HG03064 (cell line): ENCODE measurements around the gene WNK2.

Experiments used
- ATAC-seq: cut with Tn5 transposase; IDR thresholded peaks from one replicate; pipeline ENCODE4 v1.9.1; 2021; ENCODE audit warnings: low read depth; ENCODE audit not compliant: unreplicated experiment

WNK2 gene

DNA sequence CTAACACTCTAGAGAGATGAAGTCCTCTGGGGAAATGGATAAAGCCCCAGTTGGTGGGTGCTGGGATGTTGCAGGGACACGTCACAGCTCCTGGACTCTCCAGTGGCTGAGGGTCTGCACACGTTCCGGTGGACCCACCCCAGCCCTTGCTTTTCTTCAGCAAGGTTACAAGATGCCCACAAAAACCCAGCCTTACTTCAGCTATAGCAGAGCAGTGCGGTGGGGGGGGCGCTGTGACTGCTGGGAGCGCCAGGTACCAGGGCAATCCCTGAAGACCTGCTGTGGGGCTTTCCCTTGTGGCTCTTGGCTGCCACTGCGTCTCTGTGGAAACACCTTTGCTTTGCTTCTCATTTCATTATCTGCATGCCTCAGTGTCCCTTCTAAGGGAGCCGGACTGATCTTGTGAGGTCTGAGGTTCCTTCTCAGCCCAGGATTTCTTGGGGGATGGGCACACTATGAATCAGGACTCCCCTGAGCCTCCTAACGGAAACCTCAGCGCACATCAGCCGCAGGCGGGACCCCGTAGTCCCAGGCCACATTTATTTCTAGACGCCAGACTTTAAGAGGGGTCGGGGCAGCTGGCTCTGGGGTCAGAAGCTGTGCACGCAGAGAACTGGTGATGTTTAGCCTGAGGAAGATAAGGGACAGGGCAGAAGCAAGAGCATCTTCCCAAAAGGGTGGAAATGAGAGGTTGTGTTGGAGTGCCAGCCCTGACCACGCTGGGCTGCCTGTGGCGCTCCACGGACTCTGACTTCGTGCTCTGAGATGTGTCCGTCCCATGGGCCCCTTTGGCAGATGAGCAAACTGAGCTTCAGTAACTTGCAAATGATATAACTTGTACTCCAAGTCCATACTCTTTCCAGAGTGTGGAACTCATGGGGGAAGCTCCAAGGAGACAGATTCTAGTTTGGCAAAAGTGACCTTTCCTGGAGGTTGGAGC is 106.8 kb downstream of the WNK2 start:
- no peak for ATAC-seq

DNA sequence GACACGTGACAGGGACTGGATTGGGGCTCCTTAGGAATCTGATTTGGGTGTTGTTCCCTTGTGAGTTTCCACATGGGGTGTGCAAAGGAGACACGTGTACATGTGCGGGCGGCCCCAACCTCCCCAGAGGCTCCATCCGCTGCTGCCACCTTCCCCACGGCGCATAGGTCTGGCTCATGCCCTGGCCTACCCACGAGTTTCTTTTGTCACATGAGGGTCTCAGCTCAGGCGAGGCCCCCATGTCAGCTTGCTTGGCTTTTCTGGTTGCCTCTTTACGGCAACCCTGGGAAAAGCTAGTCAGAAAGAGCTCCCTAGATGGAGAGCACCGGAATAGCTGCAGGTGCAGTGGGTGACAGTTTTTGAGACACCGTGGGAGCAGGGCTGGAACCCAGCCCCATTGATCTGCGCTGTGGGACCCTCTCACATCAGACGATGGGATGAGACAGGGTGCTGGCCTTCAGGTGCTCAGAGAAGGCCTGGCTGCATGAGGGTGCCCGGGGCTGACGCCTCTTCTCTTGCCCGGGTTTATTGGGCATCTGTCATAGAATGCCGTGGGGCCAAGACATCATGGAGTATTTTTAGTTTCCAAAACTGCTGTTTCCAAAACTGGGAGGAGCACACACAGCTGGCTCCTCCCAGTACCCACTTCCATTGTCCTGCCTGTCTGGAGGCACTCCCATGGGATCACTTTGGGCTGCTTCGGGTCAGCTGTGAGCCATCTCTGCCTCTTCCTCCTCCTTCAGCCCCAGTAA is 107.8 kb downstream of the WNK2 start:
- ATAC-seq, result no peak

DNA sequence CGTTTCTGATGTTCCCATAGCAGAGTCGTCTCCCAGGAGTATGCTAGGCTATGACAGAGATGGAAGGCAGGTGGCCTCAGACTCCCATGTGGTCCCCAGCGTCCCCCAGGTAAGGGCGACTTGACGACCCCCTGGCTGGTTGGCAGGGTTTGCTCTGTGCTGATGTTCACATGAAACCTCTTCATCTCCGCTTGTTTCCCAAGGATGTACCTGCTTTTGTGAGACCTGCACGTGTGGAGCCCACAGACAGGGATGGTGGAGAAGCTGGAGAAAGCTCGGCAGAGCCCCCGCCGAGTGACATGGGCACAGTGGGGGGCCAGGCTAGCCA is 108.3 kb downstream of the WNK2 start:
- no peak for ATAC-seq

DNA sequence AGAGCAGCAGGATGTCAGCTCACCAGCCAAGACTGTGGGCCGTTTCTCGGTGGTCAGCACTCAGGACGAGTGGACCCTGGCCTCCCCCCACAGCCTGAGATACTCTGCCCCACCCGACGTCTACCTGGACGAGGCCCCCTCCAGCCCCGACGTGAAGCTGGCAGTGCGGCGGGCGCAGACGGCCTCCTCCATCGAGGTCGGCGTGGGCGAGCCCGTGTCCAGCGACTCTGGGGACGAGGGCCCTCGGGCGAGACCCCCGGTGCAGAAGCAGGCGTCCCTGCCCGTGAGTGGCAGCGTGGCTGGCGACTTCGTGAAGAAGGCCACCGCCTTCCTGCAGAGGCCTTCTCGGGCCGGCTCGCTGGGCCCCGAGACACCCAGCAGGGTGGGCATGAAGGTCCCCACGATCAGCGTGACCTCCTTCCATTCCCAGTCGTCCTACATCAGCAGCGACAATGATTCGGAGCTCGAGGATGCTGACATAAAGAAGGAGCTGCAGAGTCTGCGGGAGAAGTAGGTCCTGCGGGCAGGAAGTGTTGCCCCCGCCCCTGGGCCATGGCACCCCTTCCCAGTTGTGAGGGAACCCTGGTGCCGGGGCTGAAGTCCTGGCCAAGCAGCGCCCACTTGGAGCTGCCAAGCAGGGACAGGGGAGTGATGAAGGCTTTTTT is 108.9 kb downstream of the WNK2 start:
- ATAC-seq, result no peak

DNA sequence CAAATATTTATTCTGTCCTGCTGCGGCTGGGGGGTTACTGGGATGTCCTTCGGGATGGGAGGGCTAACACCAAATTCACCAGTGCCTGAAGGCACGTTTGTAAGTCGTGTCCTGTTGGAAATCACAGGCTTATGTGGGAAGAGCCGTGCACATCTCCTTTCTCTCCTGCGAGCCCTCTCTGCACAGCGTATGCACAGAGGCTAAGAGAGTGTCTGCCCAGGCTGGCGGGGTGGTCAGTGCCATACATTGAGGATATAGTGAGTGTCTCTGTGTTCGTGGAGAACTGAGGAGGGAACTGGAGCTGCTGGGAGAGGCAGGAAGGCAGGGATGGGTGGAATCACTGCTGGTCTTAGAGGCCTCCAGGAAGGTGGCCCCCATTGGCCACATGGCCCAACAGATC is 110.1 kb downstream of the WNK2 start:
- no peak for ATAC-seq

DNA sequence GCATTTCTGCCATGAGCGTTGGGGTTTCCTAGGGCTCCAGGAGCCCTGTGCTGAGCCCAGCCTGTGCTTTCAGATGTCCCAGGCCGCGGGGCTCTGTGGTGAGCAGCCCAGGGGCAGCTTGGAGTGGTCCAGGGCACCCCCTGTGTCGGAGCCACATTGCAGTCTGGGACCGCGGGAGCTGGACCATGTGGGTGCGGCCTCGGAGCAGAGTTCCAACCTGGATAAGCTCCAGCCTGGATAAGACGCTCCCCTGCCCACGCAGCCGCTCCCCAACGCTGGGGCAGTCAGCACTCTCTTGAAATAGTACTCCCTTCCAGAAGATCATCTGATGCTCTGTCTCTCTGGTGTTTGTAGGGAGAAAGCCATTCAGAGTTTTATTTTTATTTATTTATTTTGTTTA is 111.1 kb downstream of the WNK2 start:
- no peak for ATAC-seq

DNA sequence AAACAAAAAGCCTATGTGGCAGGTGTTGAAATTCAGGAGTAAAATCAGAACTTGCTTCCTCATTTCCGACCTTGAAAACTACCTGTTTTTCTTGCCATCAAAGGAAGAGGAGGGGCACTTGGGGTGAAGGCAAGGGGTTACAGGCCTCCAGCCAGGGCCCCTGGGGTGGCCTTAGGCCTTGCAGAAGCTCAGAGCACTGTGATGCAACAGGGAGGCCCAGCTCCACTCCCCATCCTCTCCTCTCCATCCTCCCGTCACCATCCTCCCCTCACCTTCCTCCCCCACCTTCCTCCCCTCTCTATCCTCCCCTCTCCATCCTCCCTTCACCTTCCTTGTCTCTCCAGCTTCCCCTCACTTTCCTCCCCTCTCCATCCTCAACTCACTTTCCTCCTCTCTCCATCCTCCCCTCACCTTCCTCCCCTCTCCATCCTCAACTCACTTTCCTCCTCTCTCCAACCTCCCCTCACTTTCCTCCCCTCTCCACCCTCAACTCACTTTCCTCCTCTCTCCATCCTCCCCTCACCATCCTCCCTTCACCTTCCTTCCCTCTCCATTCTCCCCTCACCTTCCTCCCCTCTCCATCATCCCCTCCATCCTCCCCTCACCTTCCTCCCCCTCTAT is 111.6 kb downstream of the WNK2 start:
- ATAC-seq, result no peak

DNA sequence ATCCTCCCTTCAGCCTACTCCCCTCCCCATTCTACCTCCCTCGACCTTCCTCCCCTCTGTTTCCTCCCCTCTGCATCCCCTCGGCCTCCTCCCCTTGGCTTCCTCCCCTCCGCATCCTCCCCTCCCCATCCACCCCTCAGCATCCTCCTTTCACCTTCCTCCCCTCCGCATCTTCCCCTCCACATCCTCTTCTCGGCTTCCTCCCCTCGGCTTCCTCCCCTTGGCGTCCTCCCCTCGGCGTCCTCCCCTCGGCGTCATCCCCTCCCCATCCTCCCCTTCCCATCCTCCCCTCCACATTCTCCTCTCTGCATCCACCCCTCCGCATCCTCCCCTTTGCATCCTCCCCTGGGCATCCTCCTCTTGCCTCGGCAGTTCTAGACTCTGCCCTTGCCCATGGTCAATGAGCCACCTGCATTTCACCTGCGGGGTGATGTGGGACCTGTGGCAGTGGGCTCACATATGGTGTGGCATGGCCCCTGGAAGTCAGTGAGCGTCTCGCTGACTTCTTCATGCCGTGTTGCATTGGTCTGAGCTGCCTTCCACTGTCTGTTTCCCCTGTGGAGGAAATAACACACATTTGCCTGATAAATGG is 113.0 kb downstream of the WNK2 start:
- no peak for ATAC-seq

DNA sequence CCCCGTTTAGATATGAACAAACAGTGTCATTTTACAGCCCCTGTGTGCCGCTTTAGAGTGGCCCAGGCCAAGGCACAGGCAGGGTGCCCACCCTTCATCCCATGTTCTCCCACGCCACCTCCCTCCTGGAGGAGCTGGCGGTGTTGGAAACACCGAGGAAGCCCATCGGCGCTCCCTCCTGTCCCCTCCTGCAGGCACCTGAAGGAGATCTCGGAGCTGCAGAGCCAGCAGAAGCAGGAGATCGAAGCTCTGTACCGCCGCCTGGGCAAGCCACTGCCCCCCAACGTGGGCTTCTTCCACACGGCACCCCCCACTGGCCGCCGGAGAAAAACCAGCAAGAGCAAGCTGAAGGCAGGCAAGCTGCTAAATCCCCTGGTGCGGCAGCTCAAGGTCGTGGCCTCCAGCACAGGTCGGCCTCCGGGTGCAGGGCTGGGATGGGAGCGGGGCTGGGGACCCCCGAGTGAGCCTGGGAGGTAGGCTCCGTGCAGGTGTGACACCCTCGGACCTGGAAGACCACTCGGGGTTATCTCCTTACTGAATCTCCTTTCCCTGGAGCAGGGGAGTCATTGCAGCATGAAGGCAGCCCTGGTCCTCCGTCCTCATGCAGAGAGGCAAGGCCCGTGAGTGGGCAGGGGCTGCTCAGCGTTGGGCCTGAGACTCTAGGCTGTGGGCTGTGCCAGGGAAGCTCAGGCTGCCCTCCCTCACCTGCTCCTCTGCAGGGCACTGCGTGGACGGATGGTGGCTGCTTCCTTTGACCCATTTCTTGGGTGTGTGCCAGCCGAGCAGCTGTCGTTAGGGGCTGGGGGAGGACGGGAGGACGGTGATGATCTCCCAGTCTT is 113.9 kb downstream of the WNK2 start:
- ATAC-seq, result no peak

DNA sequence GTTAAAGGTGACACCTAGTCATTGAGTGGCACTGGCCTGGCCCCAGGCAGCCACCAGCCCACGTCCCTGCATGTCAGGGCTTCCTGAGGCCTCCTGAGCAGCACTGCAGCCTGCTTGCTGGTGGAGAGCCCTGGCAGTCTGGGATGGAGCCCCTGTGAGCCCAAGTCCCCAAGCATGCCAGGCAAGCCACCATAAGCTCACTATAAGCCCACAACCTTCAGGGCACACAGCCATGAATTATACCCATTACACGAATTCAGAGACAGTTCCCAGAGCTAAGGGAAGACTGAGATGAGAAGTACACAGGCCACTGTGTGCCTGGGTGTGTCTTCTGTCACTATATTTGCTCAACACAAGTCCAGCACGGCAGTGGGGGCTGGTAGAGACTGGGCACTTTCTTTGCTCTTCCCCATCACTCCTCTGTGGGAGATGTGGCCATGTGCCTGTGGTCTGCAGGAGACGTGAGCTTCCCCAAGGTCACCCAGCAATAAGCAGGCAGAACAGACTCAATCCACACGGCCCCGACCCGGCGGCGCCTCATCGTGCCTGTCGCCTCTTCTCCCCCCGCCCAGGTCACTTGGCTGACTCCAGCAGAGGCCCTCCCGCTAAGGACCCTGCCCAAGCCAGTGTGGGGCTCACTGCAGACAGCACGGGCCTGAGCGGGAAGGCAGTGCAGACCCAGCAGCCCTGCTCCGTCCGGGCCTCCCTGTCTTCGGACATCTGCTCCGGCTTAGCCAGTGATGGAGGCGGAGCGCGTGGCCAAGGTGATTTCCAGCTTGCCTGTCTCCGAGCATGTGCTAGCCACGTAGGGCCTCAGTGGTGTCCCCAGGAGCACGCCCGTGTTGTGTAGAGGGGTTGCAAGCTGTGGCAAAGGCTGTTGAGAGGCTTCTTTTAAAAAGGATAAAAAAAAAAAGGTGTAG is 114.8 kb downstream of the WNK2 start:
- ATAC-seq, result no peak

DNA sequence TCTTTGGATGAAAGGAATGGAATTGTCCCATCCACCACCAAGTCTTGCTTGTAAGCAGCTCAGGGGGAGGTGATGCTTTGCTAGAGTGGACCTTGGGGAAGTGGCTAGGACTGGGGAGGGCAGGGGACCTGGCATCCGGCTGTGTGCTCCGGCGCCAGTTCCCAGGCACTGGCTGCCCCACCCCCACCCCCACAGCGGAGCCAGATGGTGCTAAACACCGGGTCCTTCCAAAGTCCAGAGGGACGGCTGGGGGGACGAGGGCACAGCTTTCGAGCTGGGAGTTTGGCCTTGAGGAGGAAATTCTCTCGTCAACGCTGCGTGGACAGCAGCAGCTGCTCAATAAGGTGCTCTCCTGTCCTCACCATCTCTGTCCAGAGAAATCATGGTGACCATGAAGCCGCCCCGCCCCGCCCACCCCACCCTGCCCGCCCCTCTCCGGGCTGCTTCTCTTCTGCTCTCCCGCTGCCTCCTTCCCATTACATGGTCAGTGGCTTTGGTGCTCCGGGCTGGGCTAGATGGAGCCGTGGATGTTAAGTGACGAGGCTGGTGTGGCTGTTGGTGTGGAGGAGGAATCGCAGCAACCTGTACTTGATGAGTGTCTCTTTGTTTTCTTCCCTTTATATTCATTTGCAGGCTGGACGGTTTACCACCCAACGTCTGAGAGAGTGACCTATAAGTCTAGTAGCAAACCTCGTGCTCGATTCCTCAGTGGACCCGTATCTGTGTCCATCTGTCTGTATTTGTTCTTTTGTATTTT is 115.7 kb downstream of the WNK2 start:
- ATAC-seq, result no peak

DNA sequence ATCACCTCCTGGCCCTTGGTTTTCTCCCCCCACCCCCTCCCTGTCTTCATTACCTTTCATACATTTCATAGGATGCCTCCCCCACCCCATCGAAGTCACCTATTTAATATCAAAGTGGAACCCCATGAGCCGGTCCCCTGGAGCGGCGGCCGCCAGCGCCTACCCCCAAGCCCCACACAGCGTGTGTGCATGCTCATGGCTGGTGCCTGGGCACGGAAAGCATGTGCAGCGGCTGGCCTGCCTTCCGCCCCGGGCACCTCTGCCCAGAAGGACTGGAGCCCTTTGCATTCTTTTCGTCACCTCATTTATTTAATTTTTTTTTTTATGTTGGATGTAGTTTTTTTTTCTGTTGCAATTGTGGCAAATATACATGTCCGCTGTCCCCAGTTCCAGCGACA is 116.2 kb downstream of the WNK2 start:
- ATAC-seq, result no peak

DNA sequence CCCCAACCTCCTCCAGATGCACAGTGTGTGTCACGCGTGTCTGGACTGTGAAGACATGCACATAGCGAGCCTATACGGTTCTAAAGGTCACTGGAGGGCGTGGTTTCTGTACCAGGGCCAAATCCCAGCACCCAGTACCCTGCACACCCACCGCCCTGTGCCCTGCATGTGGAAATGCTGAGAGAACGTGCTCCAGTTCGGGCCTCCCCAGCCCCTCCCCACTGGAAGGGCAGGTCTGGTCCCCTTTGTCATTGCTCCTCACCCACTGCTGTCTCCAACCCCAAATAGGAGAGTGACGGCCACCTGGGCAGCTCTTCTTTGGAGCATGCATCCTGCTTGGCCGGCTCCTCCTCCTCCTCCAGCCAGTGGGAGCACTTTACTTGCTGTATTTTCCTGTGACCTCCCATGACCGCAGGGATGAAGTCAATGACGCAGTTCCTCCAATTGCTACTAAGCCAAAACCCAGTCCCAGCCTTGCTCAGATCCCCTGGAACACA is 116.7 kb downstream of the WNK2 start:
- ATAC-seq, result no peak

DNA sequence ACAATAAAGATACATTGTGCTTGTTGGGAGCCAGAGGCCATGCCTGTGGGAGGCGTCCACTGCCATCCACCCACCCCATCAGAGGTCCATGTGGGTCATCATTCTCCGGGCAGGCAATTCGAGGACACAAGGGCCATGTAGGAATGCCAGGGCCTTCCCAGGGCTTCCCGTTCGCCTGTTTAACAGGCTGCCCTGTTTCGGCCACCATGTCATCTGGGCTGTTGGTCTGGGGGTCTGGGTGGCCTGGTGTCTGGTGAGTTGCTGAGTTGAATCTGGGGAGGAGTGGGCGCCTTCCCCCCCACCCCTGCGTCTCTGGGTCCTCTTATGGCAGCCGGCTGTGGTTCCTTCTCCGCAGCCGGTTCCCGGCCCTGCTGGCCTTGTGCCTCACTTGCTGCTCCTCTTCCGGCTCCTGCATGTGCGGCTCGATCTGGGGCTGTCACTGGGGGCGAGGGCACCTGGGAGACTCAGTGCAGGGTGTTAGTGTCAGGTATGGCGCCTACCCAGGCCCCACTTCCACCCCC is 117.4 kb downstream of the WNK2 start:
- ATAC-seq, result no peak

DNA sequence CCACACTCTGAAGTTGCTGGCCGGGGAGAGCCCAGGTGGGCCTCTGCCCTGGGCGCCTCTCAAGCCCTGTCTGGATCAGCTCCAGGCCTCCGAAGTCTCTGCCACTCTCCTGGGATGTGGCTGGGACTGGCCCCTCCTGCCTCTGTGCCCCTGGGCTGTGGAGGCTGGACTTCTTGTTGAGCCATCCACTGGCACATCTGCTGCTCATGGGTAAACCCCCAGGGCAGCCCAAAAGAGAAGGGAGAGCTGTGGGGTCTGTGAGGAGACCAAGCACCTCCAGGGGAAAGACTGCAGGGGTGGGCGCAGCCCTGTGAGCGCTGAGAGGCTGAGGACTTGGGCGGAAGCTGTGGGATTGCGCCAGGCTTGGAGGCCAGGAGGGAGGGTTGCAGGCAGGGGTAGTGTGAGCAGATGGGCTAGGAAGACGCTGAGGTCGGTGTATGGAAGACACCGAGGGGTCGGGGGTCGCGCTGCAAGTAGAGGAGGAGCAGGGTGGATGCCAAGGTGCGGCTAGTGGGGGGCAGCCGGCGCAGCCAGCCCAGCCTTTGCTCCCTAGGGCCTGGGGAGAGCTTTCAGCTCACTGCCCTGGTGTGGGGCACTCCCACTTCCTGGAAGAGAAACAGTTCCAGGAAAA is 118.1 kb downstream of the WNK2 start:
- ATAC-seq, result no peak

DNA sequence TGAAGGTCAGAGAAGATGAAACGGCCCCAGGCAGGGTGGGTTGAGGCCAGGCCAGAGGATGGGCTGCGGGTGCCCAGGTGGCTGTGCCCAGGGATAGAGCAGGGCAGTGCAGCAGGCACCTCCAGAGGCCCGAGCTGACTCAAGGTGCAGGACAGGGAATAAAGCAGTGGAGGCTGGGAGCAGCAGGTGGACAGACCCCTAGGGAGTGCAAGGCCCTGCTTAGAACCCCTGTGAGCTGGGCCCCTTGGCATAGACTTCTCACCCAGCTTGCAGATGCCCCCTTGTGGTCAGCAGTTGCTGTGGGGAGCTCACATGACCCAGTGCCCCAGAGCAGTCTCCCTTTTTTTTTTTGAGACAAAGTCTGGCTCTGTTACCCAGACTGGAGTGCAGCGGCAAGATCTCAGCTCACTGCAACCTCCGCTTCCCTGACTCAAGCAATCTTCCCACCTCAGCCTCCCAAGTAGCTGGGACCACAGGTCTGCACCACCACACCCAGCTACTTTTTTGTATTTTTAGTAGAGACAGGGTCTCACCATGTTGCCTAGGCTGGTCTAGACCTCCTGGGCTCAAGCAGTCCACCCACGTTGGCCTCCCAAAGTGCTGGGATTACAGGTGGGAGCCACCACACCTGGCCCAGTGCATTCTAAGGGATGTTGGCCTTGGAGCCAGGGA is 118.8 kb downstream of the WNK2 start:
- no peak for ATAC-seq
